Inflammatory macrophage treated with lipopolysaccharide for 4 hours (primary cell): ENCODE data around the gene LPCAT2.
A peak's percentile ranks its signal among the peaks of the same experiment; 100 is the strongest.

Source experiments
- DNase-seq: peaks from one replicate; pipeline ENCODE4 v3.0.0-alpha.2; 2020

The LPCAT2 gene

DNA sequence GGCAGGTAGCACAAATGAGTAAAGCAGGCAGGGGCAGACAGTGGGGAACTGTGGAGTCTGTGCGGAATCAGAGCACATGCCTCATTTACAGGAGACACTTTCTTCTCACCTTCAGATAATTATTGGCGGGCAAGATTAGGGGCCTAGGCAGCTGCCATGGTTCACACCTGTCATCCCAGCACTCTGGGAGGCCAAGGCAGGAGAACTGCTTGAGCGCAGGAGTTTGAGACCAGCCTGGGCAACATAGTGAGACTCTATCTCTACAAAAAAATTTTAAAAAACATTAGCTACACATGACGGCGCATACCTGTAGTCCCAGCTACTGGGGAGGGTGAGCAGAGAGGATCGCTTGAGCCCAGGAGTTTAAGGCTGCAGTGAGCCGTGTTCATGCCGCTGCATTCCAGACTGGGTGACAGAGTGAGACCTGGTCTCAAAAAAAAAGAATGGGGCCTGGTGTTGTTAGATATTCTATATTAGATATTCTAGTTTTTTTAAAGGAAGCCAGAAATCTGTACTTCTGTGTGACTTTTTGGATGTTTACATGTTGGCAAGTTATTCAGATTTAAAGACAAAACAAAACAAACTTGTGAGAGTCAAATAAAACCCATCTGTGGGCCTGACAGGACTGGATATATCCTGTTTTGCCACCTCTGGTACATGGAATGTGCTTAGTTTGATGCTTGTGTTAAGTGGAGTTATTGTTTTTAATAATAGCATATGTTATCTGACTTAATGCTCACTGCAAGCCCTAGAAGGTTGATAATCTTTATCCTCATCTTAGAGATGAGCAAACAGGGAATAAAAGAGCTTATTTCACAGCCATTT, 4.9 kb upstream of the LPCAT2 start:
- DNase-seq: no peak

DNA sequence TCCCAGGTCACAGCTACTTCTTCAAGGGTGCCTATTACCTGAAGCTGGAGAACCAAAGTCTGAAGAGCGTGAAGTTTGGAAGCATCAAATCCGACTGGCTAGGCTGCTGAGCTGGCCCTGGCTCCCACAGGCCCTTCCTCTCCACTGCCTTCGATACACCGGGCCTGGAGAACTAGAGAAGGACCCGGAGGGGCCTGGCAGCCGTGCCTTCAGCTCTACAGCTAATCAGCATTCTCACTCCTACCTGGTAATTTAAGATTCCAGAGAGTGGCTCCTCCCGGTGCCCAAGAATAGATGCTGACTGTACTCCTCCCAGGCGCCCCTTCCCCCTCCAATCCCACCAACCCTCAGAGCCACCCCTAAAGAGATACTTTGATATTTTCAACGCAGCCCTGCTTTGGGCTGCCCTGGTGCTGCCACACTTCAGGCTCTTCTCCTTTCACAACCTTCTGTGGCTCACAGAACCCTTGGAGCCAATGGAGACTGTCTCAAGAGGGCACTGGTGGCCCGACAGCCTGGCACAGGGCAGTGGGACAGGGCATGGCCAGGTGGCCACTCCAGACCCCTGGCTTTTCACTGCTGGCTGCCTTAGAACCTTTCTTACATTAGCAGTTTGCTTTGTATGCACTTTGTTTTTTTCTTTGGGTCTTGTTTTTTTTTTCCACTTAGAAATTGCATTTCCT, 3.4 kb upstream of the LPCAT2 start:
- no peak for DNase-seq

DNA sequence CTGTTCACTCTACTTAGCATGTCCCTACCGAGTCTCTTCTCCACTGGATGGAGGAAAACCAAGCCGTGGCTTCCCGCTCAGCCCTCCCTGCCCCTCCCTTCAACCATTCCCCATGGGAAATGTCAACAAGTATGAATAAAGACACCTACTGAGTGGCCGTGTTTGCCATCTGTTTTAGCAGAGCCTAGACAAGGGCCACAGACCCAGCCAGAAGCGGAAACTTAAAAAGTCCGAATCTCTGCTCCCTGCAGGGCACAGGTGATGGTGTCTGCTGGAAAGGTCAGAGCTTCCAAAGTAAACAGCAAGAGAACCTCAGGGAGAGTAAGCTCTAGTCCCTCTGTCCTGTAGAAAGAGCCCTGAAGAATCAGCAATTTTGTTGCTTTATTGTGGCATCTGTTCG, 2.8 kb upstream of the LPCAT2 start:
- peak; percentile 18 for DNase-seq

DNA sequence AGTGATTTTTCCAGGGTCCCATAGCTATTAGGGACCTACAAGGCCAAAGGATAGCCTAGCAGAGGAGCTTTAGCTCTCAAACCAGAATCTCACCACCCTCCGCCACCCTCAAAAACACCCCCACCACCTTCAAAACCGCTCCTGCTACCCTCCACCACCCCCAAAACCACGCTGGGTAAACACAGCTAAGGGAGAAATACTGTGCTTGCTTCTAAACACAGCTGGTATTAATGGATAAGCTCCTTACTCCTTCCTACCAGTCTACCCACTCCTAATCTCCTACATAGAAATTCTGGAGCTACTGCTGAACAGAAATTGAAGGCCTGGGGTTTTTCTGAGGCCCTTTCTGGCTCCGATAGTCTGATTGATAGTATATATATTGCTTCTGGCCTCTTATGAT, 2.2 kb upstream of the LPCAT2 start:
- no peak for DNase-seq

DNA sequence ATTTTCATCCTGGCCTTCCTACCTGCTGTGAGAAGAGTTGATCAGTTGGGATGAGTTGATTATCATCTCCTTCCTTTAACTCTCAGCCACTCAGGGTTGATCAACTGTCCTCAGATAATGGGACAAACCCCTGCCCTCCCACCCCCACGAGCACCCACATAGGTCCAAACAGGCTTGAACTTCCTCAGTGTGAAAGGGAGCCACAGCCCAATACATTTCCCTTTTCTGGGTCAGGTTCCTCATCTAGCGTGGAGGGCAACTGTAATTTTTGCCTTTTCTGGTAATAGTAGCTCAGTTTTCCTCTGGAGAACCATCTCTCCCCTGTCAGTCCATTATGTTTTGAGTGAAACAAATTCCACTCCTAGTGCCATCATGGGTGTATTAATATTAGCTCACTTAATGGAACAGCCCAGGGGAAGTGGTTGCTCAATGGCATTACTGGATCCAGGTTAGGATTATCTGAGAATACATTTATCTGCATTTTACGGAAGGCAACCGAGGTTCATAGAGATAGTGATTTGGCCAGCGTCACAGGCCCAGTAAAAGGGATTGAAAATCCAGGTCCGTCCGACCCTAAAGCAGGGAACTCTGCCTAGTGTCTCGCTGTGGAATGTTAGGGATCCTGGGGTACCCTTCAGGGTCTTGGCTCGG, 476 bp upstream of the LPCAT2 start:
- DNase-seq: peak; percentile 67

DNA sequence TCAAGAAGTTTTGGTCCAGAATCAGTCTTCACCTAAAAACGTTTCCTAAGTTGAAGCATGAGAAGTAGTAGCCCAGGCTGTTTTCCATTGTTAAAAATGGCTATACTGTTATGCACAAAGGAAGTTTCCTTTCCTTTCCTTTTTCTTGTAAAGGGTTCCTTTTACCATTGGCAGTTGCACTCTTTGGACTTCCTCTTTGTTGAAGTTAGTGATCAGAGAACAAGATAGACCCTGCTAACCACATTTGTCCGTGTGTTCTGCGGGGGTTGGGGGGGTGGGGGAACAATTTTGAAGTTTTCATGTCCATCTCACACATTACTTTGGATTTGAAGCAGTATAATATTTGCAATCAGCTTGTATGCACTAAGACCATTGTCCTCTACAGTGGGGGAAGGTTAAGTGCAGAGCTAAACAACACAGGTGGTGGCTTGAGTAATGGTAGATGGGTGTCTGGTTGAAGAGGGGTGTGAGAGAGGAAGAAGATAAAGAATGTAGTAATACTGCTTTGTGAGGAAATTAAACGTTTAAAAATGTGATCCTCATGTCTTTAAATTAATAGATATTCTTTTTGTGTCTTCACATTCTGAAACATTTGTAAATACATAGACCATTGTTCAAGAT, 1.4 kb downstream of the LPCAT2 start:
- peak; percentile 60 for DNase-seq

DNA sequence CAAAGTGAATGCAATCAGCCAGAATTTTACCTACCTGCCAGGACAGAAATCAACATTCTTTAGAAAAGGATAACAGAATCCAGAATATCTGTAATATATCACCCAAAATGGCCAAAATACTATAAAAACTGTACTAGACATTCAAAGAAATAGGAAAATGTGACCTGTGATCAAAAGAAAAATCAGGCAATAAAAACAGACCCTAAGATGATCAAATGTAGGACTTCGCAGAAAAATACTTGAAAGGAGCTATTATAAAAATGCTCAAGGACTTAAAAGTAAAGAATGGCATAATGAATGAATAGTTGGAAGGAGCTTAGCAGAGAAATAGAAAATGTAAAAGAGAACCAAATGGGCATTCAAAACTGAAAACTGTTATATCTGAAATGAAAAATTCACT, 4.1 kb downstream of the LPCAT2 start:
- DNase-seq: no peak

DNA sequence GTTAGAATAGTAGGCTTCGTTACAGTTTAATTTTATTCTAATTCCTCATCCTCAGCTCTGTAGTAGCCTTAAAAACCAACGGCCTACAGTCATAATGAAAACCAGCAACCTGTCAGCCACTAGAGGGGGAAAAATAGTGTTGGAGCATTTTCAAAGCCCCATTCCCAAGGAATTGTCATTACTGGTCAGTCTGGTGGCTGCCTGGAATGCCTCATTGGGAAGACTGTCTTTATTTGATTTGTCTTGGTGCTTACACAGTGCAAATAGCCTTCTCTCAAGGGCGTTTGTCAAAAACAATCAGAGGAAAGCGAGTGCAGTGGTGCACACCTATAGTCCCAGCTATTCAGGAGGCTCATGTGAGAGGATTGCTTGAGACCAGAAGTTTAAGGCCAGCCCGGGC, 4.7 kb downstream of the LPCAT2 start:
- no peak for DNase-seq

DNA sequence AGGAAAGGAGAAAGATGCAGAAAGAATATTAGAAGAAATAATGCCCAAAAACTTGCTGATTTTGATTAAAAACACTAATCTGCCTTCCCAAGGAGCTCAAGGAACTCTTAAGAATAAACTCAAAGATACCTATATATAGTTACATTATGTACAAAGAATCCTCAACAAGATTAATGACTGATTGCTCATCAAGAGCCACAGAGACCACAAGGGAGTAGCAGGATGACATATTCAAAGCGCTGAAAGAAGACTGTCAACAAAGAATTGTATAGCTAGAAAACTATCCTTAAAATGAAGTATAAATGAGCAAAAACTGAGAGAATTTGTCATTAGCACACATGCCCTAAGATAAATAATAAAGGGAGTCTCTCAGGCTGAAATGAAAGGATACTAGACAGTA, 6.2 kb downstream of the LPCAT2 start:
- DNase-seq: no peak

GRCh38 chr16:55521792-55522191, 12.9 kb downstream of the LPCAT2 start:
- DNase-seq: no peak

- DNase-seq: no peak
These were observed 17.6 kb downstream of the LPCAT2 start for GRCh38 chr16:55526441-55526840.

GRCh38 chr16:55527885-55528284, 19.0 kb downstream of the LPCAT2 start:
- DNase-seq: no peak

- DNase-seq: peak; percentile 52
These were observed 20.1 kb downstream of the LPCAT2 start for GRCh38 chr16:55529018-55529417.

DNA sequence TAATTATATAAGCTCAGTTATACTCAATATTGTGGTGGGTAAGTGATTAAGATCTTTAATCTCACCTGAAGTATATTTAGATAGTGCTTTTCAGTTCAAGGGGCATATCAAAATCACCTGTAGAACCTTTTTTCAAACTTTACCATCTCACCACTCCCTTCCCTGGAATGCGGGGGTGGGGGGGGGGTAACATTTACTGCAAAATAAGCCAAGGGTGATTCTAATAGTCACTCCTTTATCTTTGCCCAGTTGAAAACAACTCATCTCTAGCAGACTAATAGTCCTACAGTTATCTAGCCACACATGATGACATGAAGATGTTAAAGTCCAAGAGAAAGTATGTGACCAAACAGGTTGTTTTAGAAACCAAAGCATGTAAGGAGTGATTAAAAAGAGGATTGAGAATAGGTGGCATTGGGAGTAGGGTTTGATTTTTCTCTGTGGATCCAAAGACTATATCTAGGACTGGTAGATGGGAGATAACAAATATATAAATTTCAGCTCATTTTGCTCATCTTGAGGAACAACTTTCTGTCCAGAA, 21.5 kb downstream of the LPCAT2 start:
- no peak for DNase-seq

GRCh38 chr16:55532227-55532626, 23.4 kb downstream of the LPCAT2 start:
- no peak for DNase-seq

- peak; percentile 94 for DNase-seq
These were observed 25.9 kb downstream of the LPCAT2 start for GRCh38 chr16:55534756-55535155.

DNA sequence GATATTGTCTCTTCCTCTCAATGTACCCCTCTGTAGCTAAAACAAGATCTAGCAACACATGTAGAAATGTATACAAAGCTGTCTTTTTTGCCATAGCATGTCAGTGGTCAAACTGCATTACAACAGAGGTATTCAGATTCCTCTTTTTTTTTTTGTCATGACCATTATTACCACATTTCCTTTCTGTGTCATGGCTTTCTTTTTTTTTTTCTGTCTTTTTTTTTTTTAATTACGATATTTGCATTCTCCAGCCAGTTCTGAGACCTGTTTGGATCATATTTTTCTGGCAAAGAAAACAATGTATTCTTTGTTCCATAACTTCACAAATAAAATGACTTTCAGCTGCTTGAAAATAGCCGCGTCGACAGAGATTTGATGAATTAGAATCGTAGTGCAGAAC, 30.2 kb downstream of the LPCAT2 start:
- DNase-seq: peak; percentile 85

GRCh38 chr16:55539488-55539887, 30.6 kb downstream of the LPCAT2 start:
- no peak for DNase-seq

- DNase-seq: no peak
These were observed 31.3 kb downstream of the LPCAT2 start for GRCh38 chr16:55540221-55540620.

DNA sequence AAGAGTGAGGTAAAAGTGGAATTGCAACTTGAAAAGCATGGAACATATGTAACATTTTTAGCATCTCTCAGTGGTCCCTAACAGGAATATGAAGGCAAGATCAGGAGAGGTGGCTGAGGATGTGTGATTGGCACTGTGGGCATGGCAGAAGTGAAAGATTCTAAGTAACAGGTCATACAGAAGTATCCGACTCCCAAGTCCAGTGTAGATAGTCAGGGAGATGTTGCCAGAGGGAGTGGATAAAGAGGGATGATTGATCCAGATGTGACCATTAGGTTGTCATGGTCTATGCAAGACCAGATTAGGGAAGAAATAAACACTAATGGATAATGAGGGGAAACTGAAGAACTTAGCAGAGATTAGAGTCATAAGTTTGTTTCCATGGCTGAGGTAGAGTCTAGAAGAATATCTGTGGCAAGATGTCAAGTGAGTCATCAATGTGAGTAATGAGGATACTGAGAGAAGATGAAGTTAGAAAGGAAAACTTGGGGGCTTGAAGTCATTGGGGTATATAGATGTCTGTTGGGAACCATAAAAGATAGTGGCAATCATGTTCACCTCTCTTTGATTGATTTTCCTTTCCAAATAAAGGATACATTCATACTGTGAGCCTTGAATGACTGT, 33.7 kb downstream of the LPCAT2 start:
- peak; percentile 63 for DNase-seq

- no peak for DNase-seq
These were observed 34.6 kb downstream of the LPCAT2 start for GRCh38 chr16:55543472-55543871.

DNA sequence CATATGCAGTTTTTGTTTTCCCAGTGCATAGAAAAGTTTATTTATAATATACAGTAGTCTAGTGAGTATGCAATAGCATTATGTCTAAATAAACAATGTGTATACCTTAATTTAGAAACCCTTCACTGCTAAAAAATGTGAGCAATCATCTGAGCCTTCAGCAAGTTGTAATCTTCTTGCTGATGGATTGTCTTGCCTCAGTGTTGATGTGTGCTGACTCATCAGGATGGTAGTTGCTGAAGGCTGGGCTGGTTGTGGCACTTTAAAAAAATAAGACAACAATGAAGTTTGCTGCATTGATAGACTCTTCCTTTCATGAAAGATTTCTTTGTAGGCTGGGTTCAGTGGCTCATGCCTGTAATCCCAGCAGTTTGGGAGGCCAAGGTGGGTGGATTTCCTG, 43.7 kb downstream of the LPCAT2 start:
- no peak for DNase-seq

DNA sequence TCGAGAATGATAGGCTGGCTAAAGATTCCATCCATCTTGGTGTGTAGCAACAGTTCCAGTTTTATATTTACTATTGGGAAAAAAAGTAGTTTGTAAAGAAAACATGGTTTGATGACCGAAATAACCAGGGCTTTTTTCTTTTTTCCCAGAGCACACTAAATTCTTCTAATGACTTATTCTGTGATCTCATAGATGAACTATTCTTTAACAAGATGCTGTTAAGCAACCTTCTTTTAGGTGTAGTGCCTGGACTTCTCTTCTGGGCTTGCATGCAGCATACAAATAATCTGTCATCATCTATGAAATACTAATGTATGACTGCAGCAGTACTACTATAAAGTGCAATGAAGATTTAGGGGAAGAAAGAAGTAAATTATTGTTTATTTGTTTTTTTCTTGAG, 46.6 kb downstream of the LPCAT2 start:
- DNase-seq: no peak
